BJ (cell line): ENCODE results near the gene PRM1. TPM values are rescaled to one million over a fixed set of nuclear protein-coding genes. Genes with fewer than 3 reads are reported as not detected.
"Not testable (repeated sequence)": the region's sequence is repeated elsewhere in the genome, so short reads cannot be mapped to it uniquely, and the experiment has no call there.

Experiments
- CTCF ChIA-PET: fragments of 350-600 bp; formaldehyde crosslinking; extraction: SDS; loops from one replicate; lab custom pipeline; 2021; ENCODE audit warnings: antibody characterized with exemption, inconsistent platforms; lab: Yijun Ruan, JAX
- POLR2A ChIA-PET: fragments of 300-600 bp; sonication (Branson Sonifier 250); formaldehyde crosslinking; extraction: SDS; loops from one replicate; lab custom pipeline; 2021; ENCODE audit warnings: antibody characterized with exemption; lab: Charles Lee
- DNase-seq: peaks from one replicate; pipeline ENCODE4 v3.0.0-alpha.2; 2011; ENCODE audit warnings: low read depth
- H3K27me3 ChIP-seq: 2 replicates; pipeline ENCODE4 v1.6.0; 2011; ENCODE audit warnings: low read length; ENCODE audit not compliant: control insufficient read depth, insufficient read depth
- H3K36me3 ChIP-seq: 2 replicates; pipeline ENCODE4 v1.5.1; 2011; ENCODE audit warnings: low read length; ENCODE audit not compliant: control insufficient read depth, insufficient read depth
- H3K4me3 ChIP-seq: 2 replicates; pipeline ENCODE4 v1.5.1; 2011; ENCODE audit warnings: low read depth, mild to moderate bottlenecking, control low read depth, low read length
- polyA plus RNA-seq: library from polyadenylated mRNA; depleted of rRNA; stranded (reverse); fragments of >200 nt; gene quantifications from 2 replicates; pipeline ENCODE4 v1.2.3, GENCODE V29; 2011
- TF ChIP-seq, protein P1 (sequence below): IDR thresholded peaks from 2 replicates; pipeline ENCODE4 v1.5.1; 2011; ENCODE audit warnings: low read depth, mild to moderate bottlenecking, control low read depth, inconsistent platforms, low read length, moderate library complexity; ENCODE audit not compliant: insufficient read depth

The PRM1 gene
- polyA plus RNA-seq, 1 experiment: not detected

DNA sequence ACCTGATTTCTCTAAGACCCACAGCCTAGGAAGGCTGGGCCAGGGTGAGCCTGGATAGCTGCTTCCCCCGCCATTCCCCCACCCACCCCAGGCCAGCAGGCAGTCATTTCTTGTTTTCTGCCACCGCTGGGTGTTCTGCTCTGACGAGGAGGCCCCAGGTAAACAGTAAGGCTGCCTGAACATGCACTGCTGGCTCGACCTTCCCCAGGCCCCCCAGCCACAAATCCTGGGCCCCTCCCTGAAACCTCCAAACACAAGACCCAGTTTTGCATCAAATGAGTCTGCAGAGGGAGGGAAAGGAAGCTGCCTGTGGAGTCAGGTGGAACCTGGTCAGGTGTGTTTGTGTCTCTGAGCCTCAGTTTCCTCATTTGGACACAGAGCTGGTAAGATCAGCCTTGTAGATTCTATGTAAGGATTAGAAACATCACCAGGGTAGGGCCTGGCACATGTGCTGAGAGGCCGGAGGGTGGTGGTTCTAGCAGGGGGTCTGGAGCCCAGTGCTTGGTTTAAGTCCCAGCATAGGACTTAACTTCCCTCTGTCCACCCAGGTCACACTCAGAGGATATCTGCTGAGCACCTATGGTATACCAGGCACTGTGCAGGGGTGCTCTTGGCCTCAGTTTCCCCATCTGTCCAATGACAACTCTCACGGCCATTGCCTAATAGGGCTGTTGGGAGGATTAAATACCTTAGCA, 18.9 kb upstream of the PRM1 start:
- no peak for DNase-seq
- Histone ChIP-seq H3K36me3 (no peaks in the 10 kb centered on the region), H3K4me3 (no peak overlapping the region), H3K27me3 (no peaks in the 10 kb centered on the region)
- ChIA-PET CTCF (no interaction called here), POLR2A (no interaction called here)
- TF ChIP-seq, protein P1, sequence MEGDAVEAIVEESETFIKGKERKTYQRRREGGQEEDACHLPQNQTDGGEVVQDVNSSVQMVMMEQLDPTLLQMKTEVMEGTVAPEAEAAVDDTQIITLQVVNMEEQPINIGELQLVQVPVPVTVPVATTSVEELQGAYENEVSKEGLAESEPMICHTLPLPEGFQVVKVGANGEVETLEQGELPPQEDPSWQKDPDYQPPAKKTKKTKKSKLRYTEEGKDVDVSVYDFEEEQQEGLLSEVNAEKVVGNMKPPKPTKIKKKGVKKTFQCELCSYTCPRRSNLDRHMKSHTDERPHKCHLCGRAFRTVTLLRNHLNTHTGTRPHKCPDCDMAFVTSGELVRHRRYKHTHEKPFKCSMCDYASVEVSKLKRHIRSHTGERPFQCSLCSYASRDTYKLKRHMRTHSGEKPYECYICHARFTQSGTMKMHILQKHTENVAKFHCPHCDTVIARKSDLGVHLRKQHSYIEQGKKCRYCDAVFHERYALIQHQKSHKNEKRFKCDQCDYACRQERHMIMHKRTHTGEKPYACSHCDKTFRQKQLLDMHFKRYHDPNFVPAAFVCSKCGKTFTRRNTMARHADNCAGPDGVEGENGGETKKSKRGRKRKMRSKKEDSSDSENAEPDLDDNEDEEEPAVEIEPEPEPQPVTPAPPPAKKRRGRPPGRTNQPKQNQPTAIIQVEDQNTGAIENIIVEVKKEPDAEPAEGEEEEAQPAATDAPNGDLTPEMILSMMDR: no peak

DNA sequence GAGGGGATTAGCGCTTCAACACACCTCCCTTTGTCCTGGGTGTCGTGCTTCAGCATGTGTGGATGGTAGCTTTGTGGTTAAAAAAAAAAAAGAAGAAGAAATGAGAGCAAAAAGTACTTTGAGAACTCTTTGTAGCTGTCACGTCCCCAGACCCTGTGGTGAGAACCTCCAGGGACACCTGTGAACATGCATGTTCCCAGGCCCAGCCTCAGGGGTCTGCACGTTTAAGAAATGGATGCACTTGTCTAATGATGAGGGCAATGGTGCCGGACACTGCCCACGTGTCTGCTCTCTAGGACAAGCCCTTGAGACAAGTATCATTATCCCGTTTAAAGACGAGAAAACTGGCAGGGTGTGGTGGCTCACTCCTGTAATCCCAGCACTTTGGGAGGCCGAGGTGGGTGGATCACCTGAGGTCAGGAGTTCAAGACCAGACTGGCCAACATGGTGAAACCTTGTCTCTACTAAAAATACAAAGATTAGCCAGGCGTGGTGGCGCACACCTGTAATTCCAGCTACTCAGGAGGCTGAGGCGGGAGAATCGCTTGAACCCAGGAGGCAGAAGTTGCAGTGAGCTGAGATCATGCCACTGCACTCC, 17.9 kb upstream of the PRM1 start:
- CTCF ChIA-PET: interaction anchor here (0.8 to 2.6 kb wide), 3 partner anchors 30 to 58 kb away, joined by 3 to 8 read pairs (median 3); partner anchors contain the start of genes SOCS1 and TNP2

DNA sequence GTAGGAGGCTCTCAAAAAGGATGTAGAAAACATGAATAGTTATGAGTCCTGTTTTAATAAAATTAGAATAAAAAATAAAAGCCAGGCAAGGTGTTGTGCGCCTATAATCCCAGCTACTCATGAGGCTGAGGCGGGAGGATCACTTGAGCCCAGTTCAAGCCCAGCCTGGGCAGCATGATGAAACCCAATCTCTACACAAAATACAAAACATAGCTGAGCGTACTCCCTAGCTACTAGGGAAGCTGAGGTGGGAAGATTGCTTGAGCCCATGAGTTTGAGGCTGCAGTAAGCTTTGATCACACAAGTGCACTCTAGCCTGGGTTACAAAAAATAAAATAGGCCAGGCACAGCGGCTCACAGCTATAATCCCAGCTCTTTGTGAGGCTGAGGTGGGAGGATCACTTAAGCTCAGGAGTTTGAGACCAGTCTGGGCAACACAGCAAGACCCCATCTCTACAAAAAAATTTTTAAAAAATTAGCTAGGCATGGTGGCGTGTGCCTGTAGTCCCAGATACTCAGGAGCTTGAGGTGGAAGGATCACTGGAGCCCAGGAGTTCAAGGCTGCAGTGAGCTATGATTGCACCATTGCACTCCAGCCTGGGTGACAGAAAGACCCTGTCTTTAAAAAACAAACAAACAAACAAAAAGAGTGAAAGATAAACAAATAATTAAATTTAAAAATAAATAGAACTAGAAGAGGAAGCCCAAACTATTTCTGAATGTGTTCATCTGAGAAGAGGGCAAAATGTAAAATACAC, 17.2 kb upstream of the PRM1 start:
- POLR2A ChIA-PET: interaction anchor here (0.6 kb wide), 1 partner anchor 274 kb away, joined by 3 read pairs; no protein-coding TSS in a partner anchor
- CTCF ChIA-PET: interaction anchor here (0.7 to 2.6 kb wide), 6 partner anchors 27 to 334 kb away, joined by 3 to 8 read pairs (median 3); partner anchors contain the start of genes SOCS1 and TNP2

More for the DNA sequence above, 17.9 kb upstream of the PRM1 start:
- DNase-seq, POLR2A ChIA-PET, H3K27me3 ChIP-seq, H3K4me3 ChIP-seq, H3K36me3 ChIP-seq: not testable (repeated sequence)

DNA sequence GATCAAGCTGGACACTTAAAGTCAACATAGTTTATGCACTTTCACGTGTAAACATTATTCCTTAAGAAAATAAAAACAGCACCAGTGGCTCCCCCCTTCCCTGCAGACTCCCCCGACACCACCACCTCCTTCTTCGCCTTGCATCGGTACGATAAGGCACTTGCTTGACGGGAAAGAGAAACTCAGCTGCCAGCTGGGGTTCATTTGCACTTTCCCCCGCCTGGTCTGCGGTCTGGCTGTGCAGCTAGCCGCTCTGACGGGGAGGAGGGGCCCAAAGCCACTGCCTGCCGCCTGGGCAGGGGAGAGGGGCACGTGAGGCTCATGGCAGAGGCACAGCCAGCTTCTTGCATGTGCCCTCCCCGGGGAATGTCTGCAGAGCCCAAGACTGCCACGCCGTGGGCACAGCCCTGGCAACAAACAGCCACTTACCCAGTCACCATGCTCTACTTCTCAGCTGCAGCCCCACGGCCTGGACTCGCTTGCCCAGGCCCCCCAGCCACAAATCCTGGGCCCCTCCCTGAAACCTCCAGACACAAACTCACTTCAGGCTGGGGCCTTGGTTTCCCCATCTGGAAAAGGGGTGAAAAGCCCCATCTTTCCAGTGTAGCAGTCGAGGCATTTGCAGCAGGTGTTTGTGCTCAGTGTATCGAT, 16.5 kb upstream of the PRM1 start:
- Histone ChIP-seq H3K27me3 (no peaks in the 10 kb centered on the region), H3K4me3 (no peak overlapping the region), H3K36me3 (no peaks in the 10 kb centered on the region)
- DNase-seq: peak; percentile 22
- TF ChIP-seq, protein P1: no peak
- CTCF ChIA-PET: interaction anchor here (0.8 to 2.6 kb wide), 8 partner anchors 14 to 334 kb away, joined by 3 to 8 read pairs (median 4); partner anchors contain the start of gene SOCS1
- POLR2A ChIA-PET: interaction anchor here (0.6 kb wide), 1 partner anchor 273 kb away, joined by 3 read pairs; no protein-coding TSS in a partner anchor

More for the DNA sequence above, 17.2 kb upstream of the PRM1 start:
- Histone ChIP-seq H3K4me3 (no peak overlapping the region), H3K36me3 (no peaks in the 10 kb centered on the region), H3K27me3 (no peaks in the 10 kb centered on the region)
- DNase-seq: no peak
- TF ChIP-seq, protein P1: no peak

DNA sequence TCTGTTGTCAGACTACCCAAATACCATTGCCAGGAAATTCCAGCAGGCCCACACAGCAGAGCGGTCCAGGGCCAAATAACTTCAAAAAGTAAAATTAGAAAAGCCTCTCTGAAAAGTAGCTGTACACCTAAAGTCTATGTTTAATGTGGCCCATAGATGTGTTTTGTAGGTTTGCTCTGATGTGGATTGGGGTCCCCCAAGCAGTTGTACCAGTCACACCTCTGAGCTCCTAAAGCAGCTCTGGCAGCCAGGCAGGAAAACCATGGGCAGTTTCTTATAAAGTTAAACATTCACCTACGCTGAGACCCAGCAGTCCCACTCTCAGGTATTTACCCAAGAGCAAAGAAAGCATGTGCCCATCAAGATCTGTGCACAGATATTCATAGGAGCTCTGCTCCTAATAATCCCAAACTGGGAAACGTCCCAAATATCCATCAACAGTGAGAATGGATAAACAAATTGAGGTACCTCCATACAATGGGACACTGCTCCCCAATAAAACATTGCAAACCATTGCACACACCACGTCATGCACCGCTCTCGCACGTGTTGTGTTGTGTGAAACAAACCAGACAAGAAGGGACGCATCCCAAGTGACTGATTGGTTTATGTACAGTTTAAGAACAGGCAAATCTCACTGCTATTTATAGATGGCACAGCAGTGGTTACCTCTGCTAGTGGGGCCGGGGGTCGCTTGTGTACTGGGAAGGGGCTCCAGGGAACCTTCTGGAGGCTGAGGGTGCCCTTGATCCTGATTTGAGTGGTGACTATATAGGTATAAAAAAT, 15.8 kb upstream of the PRM1 start:
- Histone ChIP-seq H3K4me3 (no peak overlapping the region), H3K27me3 (no peaks in the 10 kb centered on the region), H3K36me3 (no peaks in the 10 kb centered on the region)
- ChIA-PET POLR2A (no interaction called here), CTCF (interaction anchor here (0.8 to 2.6 kb wide), 7 partner anchors 13 to 333 kb away, joined by 3 to 8 read pairs (median 4); partner anchors contain the start of gene SOCS1)
- no peak for DNase-seq
- TF ChIP-seq, protein P1: no peak
